Subcutaneous adipose tissue (tissue), 4 donors: ENCODE data around the gene TCF12. TPM values are rescaled to one million over a fixed set of nuclear protein-coding genes. Genes with fewer than 3 reads are reported as not detected.

ENCODE experiments used
- CTCF ChIP-seq: fragments of 450-650 bp; IDR thresholded peaks from one replicate; pipeline ENCODE4 v1.5.1; 2016; ENCODE audit warnings: low read depth, mild to moderate bottlenecking, control low read depth, antibody characterized with exemption, moderate library complexity
- total RNA-seq, 4 donors: library from RNA; depleted of rRNA; stranded (reverse); fragments of >200 nt; gene quantifications; one replicate each; pipeline ENCODE4 v1.1.0, GENCODE V29; 2016

The TCF12 gene
- total RNA-seq, 4 donors from 2014 or later, result 138 to 171 (median 166) TPM

DNA sequence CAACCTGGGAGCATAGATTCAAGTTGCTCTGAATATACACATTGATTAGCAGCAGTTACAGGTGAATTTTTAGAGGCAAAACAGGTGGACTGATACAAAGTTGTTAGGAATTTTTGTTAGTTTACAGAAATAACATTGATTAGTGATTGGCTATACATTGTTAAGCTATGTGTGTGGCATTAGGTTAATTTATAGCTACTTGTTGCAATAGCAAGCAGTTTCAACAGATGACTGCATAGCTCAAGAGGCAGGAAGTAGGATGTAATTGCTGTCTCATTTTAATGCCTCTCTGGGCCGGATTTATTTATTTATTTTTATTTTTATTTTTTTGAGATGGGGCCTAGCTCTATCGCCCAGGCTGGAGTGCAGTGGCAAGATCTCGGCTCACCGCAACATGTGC is 99.7 kb downstream of the TCF12 start:
- TF ChIP-seq CTCF, result no peak

- no peak for TF ChIP-seq CTCF
Measured at GRCh38 chr15:57019496-57020160, 101.2 kb downstream of the TCF12 start.

GRCh38 chr15:57025264-57025926 is 107.0 kb downstream of the TCF12 start:
- TF ChIP-seq CTCF, result no peak

DNA sequence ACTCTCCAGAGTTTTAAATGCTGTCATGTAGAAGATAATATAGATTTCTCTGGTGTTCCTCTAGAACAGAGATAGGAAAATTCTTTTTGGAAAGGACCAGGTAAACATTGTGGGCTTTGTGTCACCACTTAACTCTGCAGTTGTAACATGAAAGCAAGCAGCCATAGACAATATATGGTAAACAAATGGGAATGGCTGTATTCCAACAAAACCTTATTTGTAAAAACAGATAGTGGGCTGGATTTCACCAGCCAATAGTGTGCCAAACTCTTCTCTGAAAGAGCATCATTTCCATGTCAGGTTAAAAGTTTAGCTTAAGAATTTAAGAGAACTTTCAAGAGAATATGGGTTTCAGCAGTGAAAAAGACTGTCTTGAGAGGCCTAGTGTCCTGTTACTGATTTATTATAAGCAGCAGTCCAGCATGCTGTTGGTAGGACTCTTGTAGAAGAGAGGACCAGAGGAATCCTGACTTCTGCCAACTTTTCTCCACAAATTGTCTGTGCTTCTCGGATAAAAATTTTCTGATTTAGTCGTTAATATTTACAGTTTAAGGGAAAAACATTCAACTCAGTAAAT is 107.7 kb downstream of the TCF12 start:
- no peak for TF ChIP-seq CTCF

- TF ChIP-seq CTCF, result no peak
Measured at GRCh38 chr15:57027596-57027995, 109.2 kb downstream of the TCF12 start.

- no peak for TF ChIP-seq CTCF
Measured at GRCh38 chr15:57028176-57028575, 109.7 kb downstream of the TCF12 start.

DNA sequence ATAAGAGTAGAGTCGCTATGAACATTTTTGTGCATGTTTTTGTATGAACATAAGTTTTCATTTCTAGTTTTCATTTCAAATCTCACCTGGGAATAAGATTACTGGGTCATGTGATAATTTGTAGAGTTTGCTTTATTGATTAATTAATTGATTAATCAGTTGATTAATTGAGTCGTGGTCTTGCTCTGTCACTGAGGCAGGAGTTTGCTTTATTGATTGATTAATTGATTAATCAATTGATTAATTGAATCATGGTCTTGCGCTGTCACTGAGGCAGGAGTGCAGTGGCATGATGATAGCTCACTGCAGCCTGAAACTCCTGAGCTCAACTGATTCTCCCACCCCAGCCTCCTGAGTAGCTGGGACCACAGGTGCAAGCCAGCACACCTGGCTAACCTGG is 111.6 kb downstream of the TCF12 start:
- no peak for TF ChIP-seq CTCF
